HG03520 (cell line): ENCODE data around the gene FNBP1.

Experiments
- ATAC-seq: cut with Tn5 transposase; IDR thresholded peaks from one replicate; pipeline ENCODE4 v1.9.1; 2021; ENCODE audit warnings: mild to moderate bottlenecking, moderate library complexity; ENCODE audit not compliant: unreplicated experiment

The FNBP1 gene

GRCh38 chr9:130042885-130043653 is at the start of gene FNBP1:
Gene FNBP1, minus strand, starts transcription at chr9:130043189. Its CDS starts 214 bp downstream, at chr9:130042975.
- ATAC-seq, result peak; percentile 39

GRCh38 chr9:130090915-130091314 is 47.9 kb upstream of the FNBP1 start:
- ATAC-seq, result no peak

GRCh38 chr9:130089141-130089540 is 46.2 kb upstream of the FNBP1 start:
- ATAC-seq, result no peak

GRCh38 chr9:130088051-130088450 is 45.1 kb upstream of the FNBP1 start:
- ATAC-seq, result no peak

- ATAC-seq, result no peak
Measured at GRCh38 chr9:130084337-130084736, 41.3 kb upstream of the FNBP1 start.

- no peak for ATAC-seq
Measured at GRCh38 chr9:130078547-130078946, 35.6 kb upstream of the FNBP1 start.

GRCh38 chr9:130073373-130073772 is 30.4 kb upstream of the FNBP1 start:
- no peak for ATAC-seq

GRCh38 chr9:130072515-130073235 is 29.7 kb upstream of the FNBP1 start:
- ATAC-seq, result no peak

GRCh38 chr9:130069048-130069447 is 26.1 kb upstream of the FNBP1 start:
- no peak for ATAC-seq

- no peak for ATAC-seq
Measured at GRCh38 chr9:130064621-130065020, 21.6 kb upstream of the FNBP1 start.

GRCh38 chr9:130062750-130063149 is 19.8 kb upstream of the FNBP1 start:
- ATAC-seq, result no peak

- no peak for ATAC-seq
Measured at GRCh38 chr9:130060296-130060695, 17.3 kb upstream of the FNBP1 start.

GRCh38 chr9:130058887-130059286 is 15.9 kb upstream of the FNBP1 start:
- ATAC-seq, result no peak

- ATAC-seq, result no peak
Measured at GRCh38 chr9:130058154-130058553, 15.2 kb upstream of the FNBP1 start.

GRCh38 chr9:130054820-130055219 is 11.8 kb upstream of the FNBP1 start:
- ATAC-seq, result no peak

- no peak for ATAC-seq
Measured at GRCh38 chr9:130054325-130054786, 11.4 kb upstream of the FNBP1 start.

- peak; percentile 67 for ATAC-seq
Measured at GRCh38 chr9:130053504-130054324, 10.7 kb upstream of the FNBP1 start, which contains the start of gene GPR107. Gene GPR107, plus strand, starts transcription at chr9:130053906. Its CDS starts 27 bp downstream, at chr9:130053933.

- ATAC-seq, result no peak
Measured at GRCh38 chr9:130053109-130053503, 10.1 kb upstream of the FNBP1 start.

GRCh38 chr9:130051855-130052254 is 8.9 kb upstream of the FNBP1 start:
- ATAC-seq, result no peak

GRCh38 chr9:130050462-130050861 is 7.5 kb upstream of the FNBP1 start:
- no peak for ATAC-seq
